ENCODE data around the gene EPM2AIP1.
"Not testable (repeated sequence)": the region's sequence is repeated elsewhere in the genome, so short reads cannot be mapped to it uniquely, and the experiment has no call there.

EPM2AIP1 gene

DNA sequence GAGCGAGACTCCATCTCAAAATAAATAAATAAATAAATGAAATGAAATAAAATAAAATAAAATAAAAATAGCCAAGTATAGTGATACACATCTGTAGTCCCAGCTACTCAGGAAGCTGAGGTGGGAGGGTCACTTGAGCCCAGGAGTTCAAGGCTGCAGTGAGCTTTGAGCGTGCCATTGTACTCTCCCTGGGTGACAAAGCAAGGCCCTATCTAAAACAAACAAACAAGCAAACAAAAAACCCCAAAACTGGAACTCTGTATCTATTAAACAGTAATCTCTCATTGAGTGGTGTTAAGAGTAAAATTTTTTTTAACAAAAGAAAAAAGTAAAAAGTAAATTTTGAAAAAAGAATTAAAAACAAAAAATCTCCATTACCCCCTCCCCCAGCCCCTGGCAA is 20.8 kb downstream of the EPM2AIP1 start:
- Mint-ChIP-seq H3K27ac (no peak overlapping the region), H3K9me3 (peaks cover 4% of the 10 kb centered on the region), H3K4me1 (peaks cover 24% of the 10 kb centered on the region), H3K4me3 (no peak overlapping the region), H3K27me3 (ENCODE audit: low read depth, poor library complexity) (no peaks in the 10 kb centered on the region), H3K36me3 (ENCODE audit: low read depth) (peaks cover 16% of the 10 kb centered on the region)
- no peak for DNase-seq
- TF ChIP-seq, protein P1, sequence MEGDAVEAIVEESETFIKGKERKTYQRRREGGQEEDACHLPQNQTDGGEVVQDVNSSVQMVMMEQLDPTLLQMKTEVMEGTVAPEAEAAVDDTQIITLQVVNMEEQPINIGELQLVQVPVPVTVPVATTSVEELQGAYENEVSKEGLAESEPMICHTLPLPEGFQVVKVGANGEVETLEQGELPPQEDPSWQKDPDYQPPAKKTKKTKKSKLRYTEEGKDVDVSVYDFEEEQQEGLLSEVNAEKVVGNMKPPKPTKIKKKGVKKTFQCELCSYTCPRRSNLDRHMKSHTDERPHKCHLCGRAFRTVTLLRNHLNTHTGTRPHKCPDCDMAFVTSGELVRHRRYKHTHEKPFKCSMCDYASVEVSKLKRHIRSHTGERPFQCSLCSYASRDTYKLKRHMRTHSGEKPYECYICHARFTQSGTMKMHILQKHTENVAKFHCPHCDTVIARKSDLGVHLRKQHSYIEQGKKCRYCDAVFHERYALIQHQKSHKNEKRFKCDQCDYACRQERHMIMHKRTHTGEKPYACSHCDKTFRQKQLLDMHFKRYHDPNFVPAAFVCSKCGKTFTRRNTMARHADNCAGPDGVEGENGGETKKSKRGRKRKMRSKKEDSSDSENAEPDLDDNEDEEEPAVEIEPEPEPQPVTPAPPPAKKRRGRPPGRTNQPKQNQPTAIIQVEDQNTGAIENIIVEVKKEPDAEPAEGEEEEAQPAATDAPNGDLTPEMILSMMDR (IDR thresholded peaks at IDR 0.05) = no peak

DNA sequence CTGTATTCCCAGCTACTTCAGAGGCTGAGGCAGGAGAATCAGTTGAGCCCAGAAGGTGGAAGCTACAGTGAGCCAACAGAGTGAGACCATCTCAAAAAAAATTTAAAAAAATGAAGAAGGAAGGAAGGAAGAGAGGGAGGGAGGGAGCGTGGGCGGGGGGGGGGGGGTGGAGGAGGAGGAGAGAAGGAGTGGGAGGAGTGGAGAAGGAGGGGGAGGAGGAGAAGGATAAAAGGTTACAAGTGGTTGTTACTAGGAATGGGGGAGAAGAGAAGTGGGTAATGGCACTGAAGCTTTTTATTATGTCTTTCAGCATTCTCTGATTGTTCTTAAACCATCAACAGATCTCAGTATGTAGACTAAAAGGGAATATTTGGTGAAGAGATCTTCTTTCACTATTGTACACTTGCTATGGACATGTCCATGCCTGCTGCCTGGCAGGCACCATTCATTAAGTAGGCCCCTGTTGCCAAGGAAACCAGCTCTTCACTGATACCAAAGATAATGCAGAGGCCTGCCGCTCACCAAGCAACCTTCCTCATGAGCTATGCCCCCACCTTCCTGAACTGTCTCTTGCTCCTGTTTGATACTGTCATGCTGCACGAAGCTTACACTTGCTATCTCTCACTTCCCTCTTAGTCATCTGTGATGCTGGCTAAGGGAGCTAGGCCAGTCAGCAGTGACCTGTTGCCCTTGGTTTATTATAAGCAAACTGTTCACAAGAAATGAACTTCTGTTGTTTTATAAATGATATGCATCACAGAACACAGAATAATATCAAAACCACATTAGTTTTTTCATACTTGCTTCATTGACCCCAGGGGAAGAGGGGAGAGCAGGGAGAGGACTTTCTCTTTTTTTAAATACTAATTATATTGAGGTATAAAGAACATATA is 23.1 kb downstream of the EPM2AIP1 start:
- no peaks in the 10 kb centered on the region for H3K36me3 Mint-ChIP-seq (ENCODE audit: low read depth)
- no peaks in the 10 kb centered on the region for H3K9me3 Mint-ChIP-seq
- DNase-seq = peak; percentile 35
- peaks cover 24% of the 10 kb centered on the region for H3K4me1 Mint-ChIP-seq
- H3K27me3 Mint-ChIP-seq (ENCODE audit: low read depth, poor library complexity) = no peaks in the 10 kb centered on the region
- peak overlapping the region; percentile 65 for H3K27ac Mint-ChIP-seq
- TF ChIP-seq, protein P1 (IDR thresholded peaks at IDR 0.05) = no peak
- H3K4me3 Mint-ChIP-seq = peak overlapping the region; percentile 17

DNA sequence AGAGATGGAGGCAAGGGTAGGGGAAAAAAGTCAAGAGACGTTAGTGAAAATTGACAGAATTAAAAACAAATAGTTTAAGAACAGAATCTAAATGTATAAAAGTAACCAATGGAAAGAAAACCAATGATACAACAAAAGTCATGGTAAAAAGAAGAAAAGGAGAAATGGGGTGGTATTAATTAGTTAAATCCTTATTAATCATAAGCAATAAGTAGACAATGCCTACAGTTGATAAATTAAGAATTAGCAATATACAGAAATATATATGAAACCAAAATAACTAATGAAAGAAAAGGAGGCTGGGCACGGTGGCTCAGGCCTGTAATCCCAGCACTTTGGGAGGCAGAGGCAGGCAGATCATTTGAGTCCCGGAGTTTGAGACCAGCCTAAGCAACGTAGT is 23.8 kb downstream of the EPM2AIP1 start:
- TF ChIP-seq, protein P1 (IDR thresholded peaks at IDR 0.05) = no peak

DNA sequence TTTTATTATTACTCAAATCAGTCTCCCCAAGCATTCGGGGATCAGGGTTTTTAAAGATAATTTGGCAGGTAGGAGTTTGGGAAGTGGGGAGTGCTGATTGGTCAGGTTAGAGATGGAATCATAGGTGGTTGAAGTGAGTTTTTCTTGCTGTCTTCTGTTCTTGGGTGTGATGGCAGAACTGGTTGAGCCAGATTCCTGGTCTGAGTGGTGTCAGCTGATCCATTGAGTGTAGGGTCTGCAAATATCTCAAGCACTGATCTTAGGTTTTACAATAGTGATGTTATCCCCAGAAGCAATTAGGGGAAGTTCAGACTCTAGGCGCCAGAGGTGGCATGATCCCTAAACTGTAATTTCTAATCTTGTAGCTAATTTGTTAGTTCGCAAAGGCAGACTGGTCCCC is 27.5 kb downstream of the EPM2AIP1 start:
- Mint-ChIP-seq H3K4me3 (no peak overlapping the region), H3K4me1 (peaks cover 17% of the 10 kb centered on the region), H3K27me3 (ENCODE audit: low read depth, poor library complexity) (peaks cover 4% of the 10 kb centered on the region), H3K36me3 (ENCODE audit: low read depth) (no peaks in the 10 kb centered on the region), H3K27ac (peak overlapping the region; percentile 30), H3K9me3 (no peaks in the 10 kb centered on the region)
- DNase-seq = no peak
- TF ChIP-seq, protein P1 (IDR thresholded peaks at IDR 0.05) = no peak

More for the DNA sequence above, 23.8 kb downstream of the EPM2AIP1 start:
- Mint-ChIP-seq H3K9me3 (no peaks in the 10 kb centered on the region), H3K36me3 (ENCODE audit: low read depth) (no peaks in the 10 kb centered on the region), H3K4me1 (peaks cover 24% of the 10 kb centered on the region), H3K27me3 (ENCODE audit: low read depth, poor library complexity) (no peaks in the 10 kb centered on the region), H3K4me3 (peak overlapping the region; percentile 17), H3K27ac (peak overlapping the region; percentile 65)
- no peak for DNase-seq

DNA sequence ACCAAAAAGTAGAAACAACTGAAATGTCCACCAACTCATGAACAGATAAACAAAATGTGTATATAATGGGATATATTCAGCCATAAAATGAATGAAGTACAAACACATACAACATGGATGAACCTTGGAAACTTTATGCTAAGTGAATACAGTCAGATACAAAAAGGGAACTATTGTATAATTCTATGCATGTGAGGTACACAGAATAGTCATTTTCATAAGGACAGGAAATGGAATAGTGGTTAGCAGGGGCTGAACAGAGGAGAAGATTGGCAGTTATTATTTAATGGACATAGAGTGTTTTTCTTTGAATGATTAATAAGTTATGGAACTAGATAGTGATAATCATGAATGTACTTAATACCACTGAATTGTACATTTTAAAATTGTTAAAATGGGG is 28.1 kb downstream of the EPM2AIP1 start:
- TF ChIP-seq, protein P1 (IDR thresholded peaks at IDR 0.05) = no peak
- no peak for DNase-seq
- Mint-ChIP-seq H3K27ac (no peak overlapping the region), H3K9me3 (no peaks in the 10 kb centered on the region), H3K36me3 (ENCODE audit: low read depth) (no peaks in the 10 kb centered on the region), H3K4me3 (no peak overlapping the region), H3K4me1 (peaks cover 13% of the 10 kb centered on the region), H3K27me3 (ENCODE audit: low read depth, poor library complexity) (peaks cover 4% of the 10 kb centered on the region)

DNA sequence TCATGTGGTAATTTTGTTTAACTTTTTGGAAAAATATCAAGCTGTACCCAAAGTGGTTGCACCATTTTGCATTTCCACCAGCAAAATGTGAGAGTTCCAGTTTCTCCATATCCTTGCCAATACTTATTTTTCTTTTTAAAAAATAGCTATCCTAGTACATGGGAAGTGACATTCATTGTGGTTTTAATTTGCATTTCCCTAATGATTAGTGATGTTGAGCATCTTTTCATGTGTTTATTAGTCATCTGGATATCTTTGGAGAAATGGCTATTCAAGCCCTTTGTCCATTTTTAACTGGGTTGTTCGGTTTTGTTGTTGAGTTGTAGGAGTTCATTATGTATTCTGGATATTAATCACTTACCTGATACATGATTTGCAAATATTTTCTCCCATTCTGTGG is 28.6 kb downstream of the EPM2AIP1 start:
- no peak overlapping the region for H3K4me3 Mint-ChIP-seq
- H3K27me3 Mint-ChIP-seq (ENCODE audit: low read depth, poor library complexity) = peaks cover 4% of the 10 kb centered on the region
- peaks cover 13% of the 10 kb centered on the region for H3K4me1 Mint-ChIP-seq
- TF ChIP-seq, protein P1 (IDR thresholded peaks at IDR 0.05) = no peak
- H3K36me3 Mint-ChIP-seq (ENCODE audit: low read depth) = no peaks in the 10 kb centered on the region
- DNase-seq = no peak
- no peak overlapping the region for H3K27ac Mint-ChIP-seq
- H3K9me3 Mint-ChIP-seq = no peaks in the 10 kb centered on the region

DNA sequence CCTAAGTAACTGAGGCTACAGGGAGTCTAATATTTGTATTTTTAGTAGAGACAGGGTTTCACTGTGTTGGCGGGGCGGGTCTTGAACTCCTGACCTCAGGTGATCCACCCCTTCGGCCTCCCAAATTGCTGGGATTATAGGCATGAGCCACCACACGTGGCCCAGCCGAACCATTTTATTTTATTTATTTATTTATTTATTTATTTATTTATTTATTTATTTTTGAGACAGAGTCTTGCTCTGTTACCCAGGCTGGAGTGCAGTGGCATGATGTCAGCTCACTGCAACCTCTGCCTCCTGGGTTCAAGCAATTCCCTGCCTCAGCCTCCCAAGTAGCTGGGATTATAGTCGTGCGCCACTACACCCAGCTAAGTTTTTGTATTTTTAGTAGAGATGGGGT is 29.9 kb downstream of the EPM2AIP1 start:
- not testable (repeated sequence) for H3K9me3 Mint-ChIP-seq; H3K27me3 Mint-ChIP-seq (ENCODE audit: low read depth, poor library complexity); H3K36me3 Mint-ChIP-seq (ENCODE audit: low read depth); H3K27ac Mint-ChIP-seq; H3K4me3 Mint-ChIP-seq; DNase-seq
- H3K4me1 Mint-ChIP-seq = peaks cover 12% of the 10 kb centered on the region

Measured in nephron progenitor cell (in vitro differentiated cells).